GM21526 (cell line): ENCODE measurements around the gene SH2D5.

Source experiments
- ATAC-seq: cut with Tn5 transposase; IDR thresholded peaks from one replicate; pipeline ENCODE4 v1.9.1; 2021; ENCODE audit warnings: moderate library complexity; ENCODE audit not compliant: unreplicated experiment, low FRiP score

The SH2D5 gene

DNA sequence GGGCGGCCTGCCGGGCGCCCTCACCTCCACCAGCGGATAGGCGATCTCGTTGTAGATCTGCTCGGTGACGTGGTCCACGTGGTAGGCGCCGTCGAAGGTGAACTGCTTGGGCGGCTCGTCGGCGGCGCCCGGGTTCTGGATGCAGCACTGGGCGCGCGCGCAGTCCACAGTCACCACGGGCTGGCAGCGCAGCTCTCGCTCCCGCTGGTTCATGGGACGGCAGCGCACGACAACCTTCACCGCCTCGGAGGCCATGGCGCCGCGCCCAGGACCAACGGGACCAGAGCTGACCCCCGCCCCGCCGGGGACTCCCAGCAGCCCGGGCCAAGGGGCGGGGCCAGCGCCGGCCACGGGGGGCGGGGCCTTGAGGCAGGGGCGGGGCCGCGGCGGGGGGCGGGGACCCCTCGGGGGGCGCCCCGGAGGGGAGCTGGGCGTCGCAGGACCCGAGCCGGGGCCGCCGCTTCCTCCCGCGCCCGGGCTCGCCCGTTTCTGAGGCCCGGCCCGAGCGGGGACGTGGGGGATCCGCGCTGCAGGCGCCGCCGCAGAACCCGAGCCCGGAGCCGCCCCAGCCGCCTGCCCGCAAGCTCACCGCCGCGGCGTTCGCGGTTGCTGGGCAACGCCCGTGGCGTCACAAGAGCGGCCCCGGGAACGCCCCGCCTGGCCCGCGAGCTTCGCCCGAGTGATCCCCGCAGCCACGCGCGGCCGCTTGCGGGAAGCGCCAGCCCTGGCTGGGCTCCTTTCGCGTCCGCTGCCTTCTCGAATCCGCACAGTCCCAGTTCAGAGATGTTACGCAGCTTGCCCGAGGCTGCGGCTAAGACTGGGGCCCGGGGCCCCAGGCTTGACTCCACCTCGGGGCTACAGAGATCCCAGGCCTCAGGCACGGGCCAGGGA lies 14.8 kb downstream of the SH2D5 start, which contains the start of gene KIF17:
TSS of gene KIF17 (minus strand) at position 556 of the 891 bp plus-strand sequence. CDS start at position 255, 301 bp downstream.
- no peak for ATAC-seq

DNA sequence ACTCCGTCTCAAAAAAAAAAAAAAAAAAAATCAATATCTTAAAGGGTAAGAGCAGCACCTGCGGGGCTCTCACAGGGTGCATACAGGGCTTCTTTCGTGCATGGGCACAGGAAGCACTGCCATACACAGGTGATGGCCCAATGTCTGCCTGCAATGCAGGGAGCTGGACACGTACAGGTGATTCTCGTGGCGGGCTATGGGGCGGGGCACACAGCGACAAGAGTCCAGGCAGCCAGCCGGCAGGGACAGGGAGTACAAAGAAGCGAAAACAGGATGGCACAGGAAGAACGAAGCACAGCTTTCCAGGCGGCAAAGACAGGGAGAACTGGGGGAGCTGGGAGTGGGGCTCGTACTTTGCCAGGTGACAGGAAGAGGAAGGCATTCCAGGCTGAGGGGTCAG lies 16.3 kb downstream of the SH2D5 start:
- no peak for ATAC-seq

DNA sequence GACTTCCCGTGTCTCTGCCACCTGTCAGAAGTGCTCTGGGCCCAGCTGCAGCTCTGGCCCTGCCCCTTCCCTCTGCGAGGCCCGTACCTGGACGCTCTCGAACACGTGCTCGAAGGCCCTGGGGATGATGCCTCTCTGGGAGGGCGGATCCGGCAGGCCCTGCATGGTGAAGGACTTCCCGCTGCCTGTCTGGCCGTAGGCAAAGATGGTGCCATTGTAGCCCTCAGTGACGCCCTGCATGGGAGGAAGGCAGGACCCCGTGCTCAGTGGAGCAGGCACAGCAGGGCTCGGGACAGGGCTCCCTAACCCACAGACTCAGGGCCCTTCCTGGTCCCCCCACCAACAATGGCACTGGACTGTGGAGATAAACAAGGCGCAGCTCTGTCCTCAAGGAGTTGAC lies 17.1 kb downstream of the SH2D5 start:
- ATAC-seq = no peak

DNA sequence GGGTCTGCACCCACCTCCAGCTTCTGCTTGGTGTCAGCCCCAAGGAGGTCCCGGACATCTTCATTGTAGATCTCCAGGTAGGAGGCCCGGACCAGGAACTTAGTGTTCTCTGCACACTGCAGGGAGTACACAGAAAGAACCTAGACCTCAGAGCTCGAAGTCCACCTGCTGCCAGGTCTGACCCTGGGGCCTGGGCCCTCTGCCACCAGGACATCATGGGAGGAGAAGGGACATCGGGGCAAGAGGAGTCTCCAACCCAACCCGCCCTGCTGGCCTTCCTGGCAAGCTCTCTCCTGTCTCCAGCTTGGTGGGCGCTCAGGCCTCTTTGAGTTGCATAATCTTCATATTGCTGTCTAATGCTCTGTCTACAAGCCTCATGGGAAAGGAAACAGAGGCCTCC lies 19.1 kb downstream of the SH2D5 start:
- no peak for ATAC-seq

DNA sequence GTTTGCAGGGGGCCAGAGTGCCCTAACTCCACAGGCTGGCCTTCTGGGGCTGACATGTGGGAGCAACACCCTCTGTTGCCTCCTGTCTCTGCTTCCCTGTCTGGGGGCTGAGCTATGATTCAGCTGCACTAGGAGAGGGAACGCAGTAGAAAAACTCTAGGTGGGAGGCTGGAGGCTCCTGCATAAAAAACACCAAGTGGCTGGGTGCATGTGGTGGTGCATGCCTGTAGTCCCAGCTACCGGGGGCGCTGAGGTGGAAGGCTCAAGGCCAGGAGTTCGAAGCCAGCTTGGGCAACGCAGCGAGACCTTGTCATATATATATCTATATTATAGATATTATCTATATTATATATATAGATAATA lies 20.3 kb downstream of the SH2D5 start:
- no peak for ATAC-seq

DNA sequence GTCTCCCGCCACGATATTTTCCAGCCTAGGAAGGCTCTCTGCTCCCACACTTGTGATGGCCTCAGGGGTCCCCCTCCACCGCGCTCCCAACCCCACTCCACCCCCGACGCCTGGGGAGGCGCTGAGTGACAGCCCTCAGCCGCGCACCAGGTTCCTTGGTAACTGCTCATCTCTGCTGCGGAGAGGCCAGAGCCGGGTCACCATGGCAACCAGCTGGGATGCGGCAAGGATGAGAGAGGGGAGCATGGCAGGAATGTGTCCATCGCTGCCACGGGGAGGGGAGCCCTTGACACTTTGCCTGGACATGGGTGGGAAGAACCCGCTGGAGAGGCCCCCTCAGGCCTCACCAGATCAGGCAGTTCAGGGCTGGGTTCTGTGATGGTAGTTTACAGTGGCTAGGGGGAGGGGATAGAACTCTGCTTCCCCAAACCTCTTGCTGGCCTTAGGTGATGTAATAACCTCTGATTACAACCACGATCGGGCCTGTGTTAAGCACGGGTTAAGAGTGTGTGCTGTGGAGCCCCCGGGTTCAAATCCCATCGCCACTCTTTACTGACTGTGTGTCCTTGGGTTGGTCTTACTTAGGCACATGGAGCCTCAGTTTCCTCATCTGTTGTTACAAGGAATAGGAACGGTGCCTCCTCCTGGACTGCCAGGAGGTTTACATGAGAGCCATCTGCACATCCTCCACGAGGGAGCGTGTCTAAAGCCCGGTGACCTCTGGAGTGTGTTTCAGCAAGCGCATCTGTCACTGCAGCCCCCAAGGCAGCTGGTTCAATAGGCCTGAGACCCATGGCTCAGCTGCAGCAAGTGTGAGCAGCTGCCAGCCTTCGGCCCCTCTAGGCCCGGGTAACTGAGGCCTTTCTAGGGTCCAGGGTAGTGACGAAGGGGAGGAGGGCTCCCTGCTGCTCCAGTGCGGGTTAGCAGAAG lies 21.0 kb downstream of the SH2D5 start:
- ATAC-seq = no peak

DNA sequence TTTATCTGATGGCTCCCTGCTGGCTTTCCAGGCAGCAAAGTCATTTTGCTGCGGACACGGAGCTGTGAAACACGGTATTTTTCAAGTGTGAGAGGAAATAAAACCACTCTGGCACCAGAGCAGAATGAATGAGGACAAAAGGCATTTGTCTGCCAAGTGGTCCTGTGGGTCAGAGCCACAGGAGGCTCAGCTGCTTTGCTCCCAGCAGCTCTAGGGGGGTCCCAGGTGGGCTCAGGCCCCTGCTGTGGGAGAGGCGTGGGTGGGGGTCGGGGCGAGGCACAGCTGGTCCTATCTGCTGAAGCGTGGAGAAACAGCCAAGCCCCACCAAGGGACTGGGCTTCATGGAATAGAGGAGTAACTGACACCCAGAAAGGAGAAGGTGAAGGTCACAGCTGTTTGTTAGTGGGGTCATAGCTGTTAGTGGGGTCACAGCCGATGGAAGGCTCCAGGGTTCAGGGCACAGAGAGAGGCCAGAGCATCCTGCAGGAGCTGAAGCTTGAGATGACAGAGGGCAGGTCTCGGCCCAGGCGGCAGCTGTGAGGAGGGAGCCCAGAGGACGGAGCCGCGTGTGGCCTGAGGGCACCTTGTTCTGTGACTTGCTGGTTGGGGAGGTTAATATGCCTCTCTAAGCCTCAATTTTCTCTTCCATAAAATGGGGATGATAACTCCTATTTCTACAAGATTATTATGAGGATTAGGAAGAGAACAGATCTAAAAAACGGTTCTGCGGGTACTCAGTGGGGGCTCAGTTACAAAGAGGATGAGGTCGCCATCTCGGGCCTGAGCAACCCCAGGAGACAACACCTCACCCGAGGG lies 21.8 kb downstream of the SH2D5 start:
- no peak for ATAC-seq

DNA sequence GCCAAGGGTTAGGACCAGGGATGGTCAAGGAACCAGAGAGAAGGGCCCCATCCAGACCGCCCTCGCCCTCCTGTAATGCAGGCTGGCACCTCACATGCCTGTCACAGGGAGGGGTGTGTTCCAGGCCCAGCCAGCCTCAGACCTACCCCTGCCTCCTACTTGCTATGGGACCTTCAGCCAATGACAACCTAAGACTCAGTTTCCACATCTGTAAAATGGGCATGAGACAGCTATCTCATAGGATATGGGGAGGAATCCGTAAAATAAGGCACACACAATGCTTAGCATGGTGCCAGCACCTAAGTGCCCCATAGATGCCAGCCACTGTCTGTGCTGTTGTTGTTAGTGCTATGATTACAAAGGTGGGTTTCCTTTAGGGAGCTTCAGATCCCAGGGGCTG lies 22.6 kb downstream of the SH2D5 start:
- no peak for ATAC-seq

DNA sequence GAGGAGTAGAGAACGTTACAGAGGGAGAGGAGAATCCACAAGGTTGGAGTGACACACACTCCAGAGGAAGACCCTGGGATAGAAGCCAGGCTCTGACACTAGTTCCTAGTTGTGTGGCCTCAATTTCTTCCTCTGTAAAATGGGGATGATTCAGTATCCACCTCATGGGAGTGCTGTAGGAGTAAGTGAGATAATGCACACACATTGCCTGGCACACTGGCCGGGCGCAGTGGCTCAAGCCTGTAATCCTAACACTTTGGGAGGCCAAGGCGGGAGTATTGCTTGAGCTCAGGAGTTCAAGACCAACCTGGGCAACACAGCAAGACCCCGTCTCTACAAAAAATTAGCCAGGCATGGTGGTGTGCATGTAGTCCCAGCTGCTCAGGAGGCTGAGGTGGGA lies 23.6 kb downstream of the SH2D5 start:
- ATAC-seq = no peak

DNA sequence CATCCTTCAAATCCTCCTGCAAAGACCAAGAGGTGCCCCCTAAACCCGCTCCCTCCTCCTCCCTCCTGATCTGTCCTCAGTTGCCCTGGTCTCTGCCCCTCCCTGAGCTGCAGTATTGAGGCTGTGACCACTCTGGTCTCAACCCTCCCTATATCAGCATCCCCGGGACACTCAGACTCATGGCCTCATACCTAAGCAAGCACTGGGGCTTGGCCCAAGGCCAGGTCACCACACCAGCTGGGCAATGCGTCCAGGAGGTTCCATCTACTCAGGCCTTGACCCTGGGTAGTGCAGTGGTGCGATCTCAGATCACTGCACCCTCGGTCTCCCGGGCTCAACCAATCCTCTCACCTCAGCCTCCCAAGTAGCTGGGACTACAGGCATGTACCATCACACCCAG lies 24.4 kb downstream of the SH2D5 start:
- no peak for ATAC-seq

DNA sequence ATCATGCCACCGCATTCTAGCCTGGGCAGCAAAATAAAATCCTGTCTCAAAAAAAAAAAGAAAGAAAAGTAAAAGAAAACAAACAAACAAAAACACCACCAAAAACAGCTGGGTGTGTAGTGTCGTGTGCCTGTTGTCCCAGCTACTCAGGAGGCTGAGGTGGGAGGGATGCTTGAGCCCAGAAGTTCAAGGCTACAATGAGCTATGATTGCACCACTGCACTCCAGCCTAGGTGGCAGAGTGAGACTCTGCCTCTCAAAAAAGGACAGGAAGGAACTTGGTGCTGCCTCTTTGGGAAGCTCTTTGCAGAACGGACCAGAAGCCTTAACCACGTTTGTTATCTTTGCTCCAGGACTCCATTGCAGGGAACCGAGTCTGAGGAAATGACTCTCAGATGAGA lies 25.7 kb downstream of the SH2D5 start:
- ATAC-seq = no peak

DNA sequence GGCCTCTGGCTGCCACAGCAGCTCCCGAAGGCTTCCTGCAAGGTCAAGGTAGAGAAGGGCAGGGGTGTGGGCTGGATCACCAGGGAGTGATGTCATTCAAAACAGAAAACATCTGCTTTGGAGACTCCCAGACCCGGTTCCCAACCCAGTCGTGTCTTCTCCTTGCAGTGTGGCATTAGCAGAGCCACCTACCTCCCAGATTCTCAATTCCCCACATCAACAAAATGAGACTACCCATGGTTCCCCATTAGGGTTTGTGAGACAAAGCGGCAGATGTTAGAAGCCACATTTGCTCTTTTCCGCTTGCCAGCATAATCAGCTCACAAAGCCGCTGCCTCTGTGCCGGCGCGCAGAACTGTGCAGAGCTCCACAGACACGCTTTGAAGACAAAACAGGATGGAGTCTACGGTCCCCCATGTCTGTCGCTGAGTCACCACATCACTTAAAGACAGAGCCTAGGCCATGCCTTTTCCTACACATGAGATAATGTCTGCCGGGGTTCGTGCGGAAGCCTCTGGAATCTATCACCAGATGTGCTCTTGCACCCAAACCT lies 27.2 kb downstream of the SH2D5 start:
- ATAC-seq = no peak

DNA sequence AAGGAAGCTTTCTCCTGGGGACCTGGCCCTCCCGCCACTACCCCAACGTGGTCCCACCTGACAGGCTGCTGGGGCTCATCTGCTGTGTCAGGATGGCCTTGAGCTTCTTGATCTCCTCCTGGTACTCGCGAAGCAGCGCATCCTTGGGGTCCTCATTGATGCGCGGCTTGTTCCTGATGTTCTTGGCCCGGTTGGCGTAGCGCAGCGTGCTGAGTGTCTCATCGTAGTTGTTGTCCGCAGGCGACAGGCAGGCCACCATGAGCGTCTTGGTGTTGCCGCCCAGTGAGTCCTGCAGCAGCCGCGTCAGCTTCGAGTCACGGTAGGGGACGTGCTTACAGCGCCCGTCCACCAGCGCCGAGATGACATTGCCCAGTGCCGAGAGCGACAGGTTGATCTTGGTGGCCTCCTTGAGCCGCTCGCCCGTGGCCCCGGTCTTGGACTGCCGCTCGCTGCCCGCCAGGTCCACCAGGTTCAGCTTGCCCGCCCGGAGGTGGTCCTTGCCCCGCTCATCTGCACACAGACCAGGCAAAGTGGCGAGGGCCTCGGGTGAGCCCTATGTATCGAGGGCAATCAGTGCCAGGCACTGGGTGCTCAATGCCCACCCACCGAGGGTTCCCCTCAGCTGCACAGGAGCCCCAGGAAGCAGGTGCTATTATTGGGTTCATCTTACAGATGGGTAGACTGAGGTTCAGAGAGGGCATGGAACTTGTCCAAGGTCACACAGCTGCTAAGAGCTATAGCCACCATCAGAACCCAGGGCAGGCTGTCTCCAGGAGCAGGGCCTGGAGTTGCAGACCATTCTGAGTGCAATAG lies 27.9 kb downstream of the SH2D5 start:
- ATAC-seq = no peak

DNA sequence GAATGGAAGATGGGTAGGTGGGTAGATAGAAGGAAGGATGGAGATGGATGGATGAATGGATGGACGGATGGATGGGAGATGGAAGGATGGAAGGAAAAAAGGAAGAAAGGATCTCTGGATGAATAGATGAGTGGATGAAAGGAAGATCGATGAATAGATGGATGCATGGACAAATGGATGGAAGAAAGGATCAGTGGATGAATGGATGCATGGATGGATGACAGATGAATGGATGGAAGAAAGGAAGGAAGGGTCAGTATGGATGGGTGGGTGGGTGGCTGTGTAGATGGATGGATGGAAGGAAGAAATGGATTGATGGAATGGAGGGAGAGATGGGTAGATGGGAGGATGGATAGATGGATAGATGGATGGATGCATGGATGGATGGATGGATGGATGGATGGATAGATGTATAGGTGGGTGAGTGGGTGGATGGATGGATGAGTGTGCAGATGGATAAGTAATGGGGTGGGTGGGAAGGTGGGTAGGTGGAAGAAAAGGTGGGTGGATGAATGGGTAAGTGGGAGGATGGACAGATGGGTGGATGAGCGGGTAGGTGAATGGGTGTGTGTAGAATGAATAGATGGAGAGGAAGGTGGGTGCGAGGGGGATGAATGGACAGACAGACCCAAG lies 29.3 kb downstream of the SH2D5 start:
- ATAC-seq = no peak

DNA sequence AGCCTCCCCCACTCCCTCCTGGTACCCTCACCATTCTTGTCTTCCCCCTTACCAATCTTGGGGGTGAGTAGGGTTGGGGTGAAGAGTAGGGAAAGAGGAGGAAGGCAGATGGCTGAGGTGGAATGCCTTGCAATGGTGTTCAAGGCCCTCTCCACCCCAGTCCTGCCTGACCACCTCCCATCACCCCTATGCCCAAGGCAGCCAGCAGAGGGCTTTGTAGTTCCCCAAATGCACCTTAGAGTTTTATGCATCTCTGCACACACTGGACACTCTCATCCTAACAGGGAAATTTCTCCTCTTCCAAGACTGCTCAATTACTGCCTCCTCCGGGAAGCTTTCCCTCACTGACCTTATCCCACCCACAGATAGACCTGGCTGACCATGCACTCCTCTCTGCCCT lies 30.1 kb downstream of the SH2D5 start:
- no peak for ATAC-seq

DNA sequence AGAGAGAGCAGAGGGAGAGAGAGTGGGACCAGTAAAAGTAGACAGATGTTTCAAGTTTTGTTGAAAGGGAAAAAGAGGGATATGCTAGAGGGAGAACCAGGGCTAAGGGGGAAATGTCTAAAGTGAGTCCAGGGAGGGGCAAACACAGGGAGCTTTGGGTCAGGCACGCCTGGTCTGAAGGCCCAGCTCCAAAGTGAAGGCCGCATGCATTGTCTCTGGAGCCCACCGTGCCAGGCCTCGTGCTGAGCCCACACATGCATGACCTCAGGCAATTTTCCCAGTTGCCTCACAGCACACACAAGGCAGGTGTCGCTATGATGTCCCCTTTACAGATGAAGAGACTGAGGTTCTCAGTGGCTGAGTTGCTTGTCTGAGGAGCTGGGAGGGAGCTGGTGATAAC lies 30.7 kb downstream of the SH2D5 start:
- no peak for ATAC-seq

DNA sequence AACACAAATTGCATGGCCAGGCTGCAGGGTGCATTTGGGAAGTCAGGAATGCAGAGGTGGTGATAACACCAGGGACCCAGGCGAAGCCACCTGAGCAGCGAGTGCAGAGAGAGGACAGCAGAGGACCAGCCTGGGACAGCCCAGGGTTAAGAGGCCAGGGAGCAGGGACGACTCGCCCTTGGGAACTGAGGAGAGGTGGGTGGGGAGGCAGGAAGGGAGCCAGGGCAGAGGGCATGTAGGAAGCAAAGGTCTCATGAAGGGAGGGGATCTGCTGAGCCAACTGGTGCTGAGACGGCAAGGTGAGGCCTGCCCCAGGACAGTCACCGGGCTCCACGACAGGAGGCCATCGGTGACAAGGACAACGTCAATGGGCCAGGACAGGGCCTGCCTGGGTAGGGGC lies 31.1 kb downstream of the SH2D5 start:
- no peak for ATAC-seq

DNA sequence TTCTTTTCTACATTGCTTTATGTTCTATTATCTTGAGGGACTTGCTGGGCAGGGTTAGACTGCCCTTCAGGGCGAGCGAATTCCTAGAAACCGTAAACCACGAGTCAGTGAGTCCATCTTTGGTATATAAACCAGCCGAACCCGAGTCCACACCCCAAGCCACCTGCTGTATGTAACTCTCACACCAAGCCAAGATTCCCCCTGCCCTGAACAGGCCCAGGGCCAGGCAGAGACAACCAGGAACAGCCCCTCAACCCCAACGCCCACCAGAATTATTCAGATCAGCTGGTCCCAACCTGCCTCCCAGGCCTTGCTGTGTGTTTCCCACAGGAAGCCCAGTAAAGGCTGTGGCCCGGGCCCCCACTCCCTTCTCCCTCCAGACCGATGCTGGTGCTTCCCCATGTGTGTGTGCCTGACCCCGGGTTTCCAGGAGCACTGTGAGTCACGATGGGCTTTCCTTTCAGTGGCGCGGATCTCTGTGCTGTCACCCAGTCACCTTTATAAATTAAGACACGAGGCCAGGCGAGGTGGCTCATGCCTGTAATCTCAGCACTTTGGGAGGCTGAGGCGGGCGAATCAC lies 31.8 kb downstream of the SH2D5 start:
- no peak for ATAC-seq

DNA sequence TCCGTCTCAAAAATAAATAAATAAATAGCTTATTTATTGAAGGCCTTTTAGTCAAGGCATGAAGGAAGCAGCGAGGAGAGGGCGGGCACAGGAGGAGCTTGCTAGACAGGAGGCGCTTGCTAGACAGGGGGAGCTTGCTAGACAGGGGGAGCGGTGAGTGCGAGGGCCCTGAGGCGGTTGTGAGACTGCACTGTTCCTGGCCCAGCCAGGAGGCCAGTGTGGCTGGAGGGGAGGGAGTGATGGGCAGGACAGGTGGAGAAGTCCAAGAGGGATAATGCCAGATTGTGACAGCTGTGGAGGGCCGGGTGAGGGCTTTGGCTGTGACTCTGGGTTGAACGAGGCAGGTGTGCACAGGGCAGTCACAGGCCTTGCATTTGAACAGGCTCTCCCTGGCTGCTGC lies 32.9 kb downstream of the SH2D5 start:
- ATAC-seq = no peak
